Mesothelial cell of epicardium (in vitro differentiated cells): Measurements from ENCODE around the gene SEC22A. TPM values are rescaled to one million over a fixed set of nuclear protein-coding genes. Genes with fewer than 3 reads are reported as not detected.

Experiments
- DNase-seq, 2 experiments: peaks; one replicate each; pipeline ENCODE4 v3.0.0; 2021; ENCODE audit warnings: low spot score in 2 of 2; ENCODE audit not compliant: unreplicated experiment in 2 of 2
- H3K27ac Mint-ChIP-seq: 2 replicates; pipeline ENCODE4 v1.8.0; 2021; ENCODE audit warnings: mixed read lengths
- H3K27me3 Mint-ChIP-seq: 2 replicates; pipeline ENCODE4 v1.8.0; 2021; ENCODE audit warnings: low read depth, mixed read lengths
- H3K36me3 Mint-ChIP-seq: 2 replicates; pipeline ENCODE4 v1.8.0; 2021; ENCODE audit warnings: mixed read lengths
- H3K4me1 Mint-ChIP-seq: 2 replicates; pipeline ENCODE4 v1.8.0; 2021; ENCODE audit warnings: mixed read lengths
- H3K4me3 Mint-ChIP-seq: 2 replicates; pipeline ENCODE4 v1.8.0; 2021; ENCODE audit warnings: mild to moderate bottlenecking, moderate library complexity, mixed read lengths
- H3K9me3 Mint-ChIP-seq: 2 replicates; pipeline ENCODE4 v1.8.0; 2021; ENCODE audit warnings: mixed read lengths
- CTCF ChIP-seq: fragments of 200-600 bp; sonication (generic); IDR thresholded peaks from one replicate; pipeline ENCODE4 v1.5.0; 2021; ENCODE audit warnings: antibody characterized with exemption; ENCODE audit not compliant: unreplicated experiment
- total RNA-seq: library from RNA; stranded (reverse); gene quantifications from 3 replicates; pipeline ENCODE4 v1.2.1, GENCODE V29; 2021

SEC22A gene
- total RNA-seq = 16.3 to 18.4 TPM (median 17.8 TPM) in 3 replicates

GRCh38 chr3:123201557-123202427, at the start of gene SEC22A:
SEC22A (plus strand) TSS chr3:123201943; CDS start chr3:123209218, 7,275 bp downstream.
- H3K4me1 Mint-ChIP-seq = peaks cover 7% of the 10 kb centered on the region
- H3K4me3 Mint-ChIP-seq = peak within 1 kb of the TSS; percentile 92
- peaks cover 19% of the 10 kb centered on the region for H3K9me3 Mint-ChIP-seq
- H3K27me3 Mint-ChIP-seq = peaks cover 2% of the 10 kb centered on the region
- DNase-seq = peak; percentile 88 to 92
- H3K27ac Mint-ChIP-seq = peak within 1 kb of the TSS; percentile 99
- no peak for TF ChIP-seq CTCF
- H3K36me3 Mint-ChIP-seq = no peaks in the 10 kb centered on the region

GRCh38 chr3:123152687-123153086, 49.1 kb upstream of the SEC22A start:
- Mint-ChIP-seq H3K4me1 (no peaks in the 10 kb centered on the region), H3K27ac (no peak overlapping the region)
- DNase-seq = no peak

GRCh38 chr3:123153125-123154019, 48.4 kb upstream of the SEC22A start:
- no peak overlapping the region for H3K27ac Mint-ChIP-seq
- no peak for TF ChIP-seq CTCF
- H3K4me3 Mint-ChIP-seq = no peak overlapping the region
- no peaks in the 10 kb centered on the region for H3K4me1 Mint-ChIP-seq
- no peaks in the 10 kb centered on the region for H3K9me3 Mint-ChIP-seq
- no peak for DNase-seq
- no peaks in the 10 kb centered on the region for H3K27me3 Mint-ChIP-seq
- H3K36me3 Mint-ChIP-seq = peaks cover 18% of the 10 kb centered on the region

More at GRCh38 chr3:123152687-123153086, 49.1 kb upstream of the SEC22A start:
- no peaks in the 10 kb centered on the region for H3K27me3 Mint-ChIP-seq
- no peaks in the 10 kb centered on the region for H3K9me3 Mint-ChIP-seq
- no peak overlapping the region for H3K4me3 Mint-ChIP-seq
- peaks cover 15% of the 10 kb centered on the region for H3K36me3 Mint-ChIP-seq
- no peak for TF ChIP-seq CTCF

- no peaks in the 10 kb centered on the region for H3K4me1 Mint-ChIP-seq
- H3K4me3 Mint-ChIP-seq = no peak overlapping the region
- peaks cover 10% of the 10 kb centered on the region for H3K36me3 Mint-ChIP-seq
- no peak for TF ChIP-seq CTCF
- no peak for DNase-seq
- H3K27me3 Mint-ChIP-seq = no peaks in the 10 kb centered on the region
- no peaks in the 10 kb centered on the region for H3K9me3 Mint-ChIP-seq
- no peak overlapping the region for H3K27ac Mint-ChIP-seq
Measured at GRCh38 chr3:123154020-123154985, 47.4 kb upstream of the SEC22A start.
